ENCODE measurements around the gene ZNF784.

Gene ZNF784

DNA sequence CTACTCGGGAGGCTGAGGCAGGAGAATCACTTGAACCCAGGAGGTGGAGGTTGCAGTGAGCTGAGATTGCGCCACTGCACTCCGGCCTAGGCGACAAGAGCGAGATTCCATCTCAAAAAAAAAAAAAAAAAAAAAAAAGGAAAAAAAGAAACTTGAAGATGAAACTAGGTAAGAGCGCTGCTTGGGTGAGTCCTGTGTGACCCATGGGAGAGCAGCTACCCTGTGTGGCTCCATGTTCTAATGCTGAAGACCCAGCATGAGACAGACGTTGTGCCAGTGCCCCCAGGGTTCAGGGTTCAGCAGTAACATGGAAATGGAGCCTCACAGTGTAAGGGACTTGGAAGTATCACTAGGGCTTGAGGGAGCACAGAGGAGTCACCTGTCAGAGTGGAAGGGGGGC is 5.9 kb downstream of the ZNF784 start:
- no peak for ATAC-seq
- no peak for TF ChIP-seq CREB5 (CRISPR knock-in tag; IDR thresholded peaks at IDR 0.05; ENCODE audit: low read depth)
- TF ChIP-seq ESRRG (CRISPR knock-in tag; IDR thresholded peaks at IDR 0.05): no peak
- no peak for TF ChIP-seq CSDC2 (CRISPR knock-in tag; IDR thresholded peaks at IDR 0.05)
- TF ChIP-seq PPARA (CRISPR knock-in tag; IDR thresholded peaks at IDR 0.05; ENCODE audit: borderline replicate concordance): no peak
- TF ChIP-seq ZFP3 (CRISPR knock-in tag; IDR thresholded peaks at IDR 0.05): no peak

DNA sequence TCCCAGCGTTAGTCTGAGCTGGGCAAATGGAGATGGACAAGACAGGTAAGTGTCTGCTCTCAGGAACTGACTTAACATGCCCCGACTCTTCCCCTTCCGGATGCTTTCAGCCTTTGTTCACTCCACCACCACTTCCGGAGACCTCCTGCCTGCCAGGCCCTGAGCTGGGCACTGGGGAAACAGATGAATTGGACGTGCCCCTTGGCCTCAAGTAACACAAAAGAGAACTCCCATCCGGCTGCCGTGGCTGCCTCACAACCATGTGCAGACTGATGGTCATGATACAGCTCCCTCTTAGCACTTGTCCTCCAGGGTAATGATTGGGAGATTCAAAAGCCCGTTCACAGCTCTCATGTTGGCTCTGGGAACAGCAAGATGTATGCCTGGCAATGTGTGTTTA is 6.9 kb downstream of the ZNF784 start:
- ATAC-seq: no peak
- TF ChIP-seq BACH2 (CRISPR knock-in tag; IDR thresholded peaks at IDR 0.05; ENCODE audit: borderline replicate concordance) (no peak), PPARA (CRISPR knock-in tag; IDR thresholded peaks at IDR 0.05; ENCODE audit: borderline replicate concordance) (no peak), CSDC2 (CRISPR knock-in tag; IDR thresholded peaks at IDR 0.05) (no peak), TOX (CRISPR knock-in tag; IDR thresholded peaks at IDR 0.05; ENCODE audit: borderline replicate concordance) (no peak), ZNF565 (CRISPR knock-in tag; conservative IDR thresholded peaks at IDR 0.05; ENCODE audit: low read depth) (no peak), RARB (CRISPR knock-in tag; IDR thresholded peaks at IDR 0.05) (no peak), OSR1 (CRISPR knock-in tag; IDR thresholded peaks at IDR 0.05) (no peak), ZFP3 (CRISPR knock-in tag; IDR thresholded peaks at IDR 0.05) (no peak), ISL1 (CRISPR knock-in tag; IDR thresholded peaks at IDR 0.05) (no peak), GLIS3 (CRISPR knock-in tag; IDR thresholded peaks at IDR 0.05) (no peak), ZNF8 (CRISPR knock-in tag; IDR thresholded peaks at IDR 0.05) (no peak), ARNTL (CRISPR knock-in tag; IDR thresholded peaks at IDR 0.05; ENCODE audit: borderline replicate concordance, low read depth) (no peak), SNAI2 (CRISPR knock-in tag; IDR thresholded peaks at IDR 0.05) (no peak)
- TF ChIP-seq, protein P1, sequence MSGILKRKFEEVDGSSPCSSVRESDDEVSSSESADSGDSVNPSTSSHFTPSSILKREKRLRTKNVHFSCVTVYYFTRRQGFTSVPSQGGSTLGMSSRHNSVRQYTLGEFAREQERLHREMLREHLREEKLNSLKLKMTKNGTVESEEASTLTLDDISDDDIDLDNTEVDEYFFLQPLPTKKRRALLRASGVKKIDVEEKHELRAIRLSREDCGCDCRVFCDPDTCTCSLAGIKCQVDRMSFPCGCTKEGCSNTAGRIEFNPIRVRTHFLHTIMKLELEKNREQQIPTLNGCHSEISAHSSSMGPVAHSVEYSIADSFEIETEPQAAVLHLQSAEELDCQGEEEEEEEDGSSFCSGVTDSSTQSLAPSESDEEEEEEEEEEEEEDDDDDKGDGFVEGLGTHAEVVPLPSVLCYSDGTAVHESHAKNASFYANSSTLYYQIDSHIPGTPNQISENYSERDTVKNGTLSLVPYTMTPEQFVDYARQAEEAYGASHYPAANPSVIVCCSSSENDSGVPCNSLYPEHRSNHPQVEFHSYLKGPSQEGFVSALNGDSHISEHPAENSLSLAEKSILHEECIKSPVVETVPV (CRISPR knock-in tag; IDR thresholded peaks at IDR 0.05): no peak
- TF ChIP-seq, protein P2, sequence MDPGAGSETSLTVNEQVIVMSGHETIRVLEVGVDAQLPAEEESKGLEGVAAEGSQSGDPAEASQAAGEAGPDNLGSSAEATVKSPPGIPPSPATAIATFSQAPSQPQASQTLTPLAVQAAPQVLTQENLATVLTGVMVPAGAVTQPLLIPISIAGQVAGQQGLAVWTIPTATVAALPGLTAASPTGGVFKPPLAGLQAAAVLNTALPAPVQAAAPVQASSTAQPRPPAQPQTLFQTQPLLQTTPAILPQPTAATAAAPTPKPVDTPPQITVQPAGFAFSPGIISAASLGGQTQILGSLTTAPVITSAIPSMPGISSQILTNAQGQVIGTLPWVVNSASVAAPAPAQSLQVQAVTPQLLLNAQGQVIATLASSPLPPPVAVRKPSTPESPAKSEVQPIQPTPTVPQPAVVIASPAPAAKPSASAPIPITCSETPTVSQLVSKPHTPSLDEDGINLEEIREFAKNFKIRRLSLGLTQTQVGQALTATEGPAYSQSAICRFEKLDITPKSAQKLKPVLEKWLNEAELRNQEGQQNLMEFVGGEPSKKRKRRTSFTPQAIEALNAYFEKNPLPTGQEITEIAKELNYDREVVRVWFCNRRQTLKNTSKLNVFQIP (CRISPR knock-in tag; IDR thresholded peaks at IDR 0.05; ENCODE audit: borderline replicate concordance, low read depth): no peak
- TF ChIP-seq, protein P3, sequence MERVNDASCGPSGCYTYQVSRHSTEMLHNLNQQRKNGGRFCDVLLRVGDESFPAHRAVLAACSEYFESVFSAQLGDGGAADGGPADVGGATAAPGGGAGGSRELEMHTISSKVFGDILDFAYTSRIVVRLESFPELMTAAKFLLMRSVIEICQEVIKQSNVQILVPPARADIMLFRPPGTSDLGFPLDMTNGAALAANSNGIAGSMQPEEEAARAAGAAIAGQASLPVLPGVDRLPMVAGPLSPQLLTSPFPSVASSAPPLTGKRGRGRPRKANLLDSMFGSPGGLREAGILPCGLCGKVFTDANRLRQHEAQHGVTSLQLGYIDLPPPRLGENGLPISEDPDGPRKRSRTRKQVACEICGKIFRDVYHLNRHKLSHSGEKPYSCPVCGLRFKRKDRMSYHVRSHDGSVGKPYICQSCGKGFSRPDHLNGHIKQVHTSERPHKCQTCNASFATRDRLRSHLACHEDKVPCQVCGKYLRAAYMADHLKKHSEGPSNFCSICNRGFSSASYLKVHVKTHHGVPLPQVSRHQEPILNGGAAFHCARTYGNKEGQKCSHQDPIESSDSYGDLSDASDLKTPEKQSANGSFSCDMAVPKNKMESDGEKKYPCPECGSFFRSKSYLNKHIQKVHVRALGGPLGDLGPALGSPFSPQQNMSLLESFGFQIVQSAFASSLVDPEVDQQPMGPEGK (CRISPR knock-in tag; IDR thresholded peaks at IDR 0.05; ENCODE audit: borderline replicate concordance): no peak

DNA sequence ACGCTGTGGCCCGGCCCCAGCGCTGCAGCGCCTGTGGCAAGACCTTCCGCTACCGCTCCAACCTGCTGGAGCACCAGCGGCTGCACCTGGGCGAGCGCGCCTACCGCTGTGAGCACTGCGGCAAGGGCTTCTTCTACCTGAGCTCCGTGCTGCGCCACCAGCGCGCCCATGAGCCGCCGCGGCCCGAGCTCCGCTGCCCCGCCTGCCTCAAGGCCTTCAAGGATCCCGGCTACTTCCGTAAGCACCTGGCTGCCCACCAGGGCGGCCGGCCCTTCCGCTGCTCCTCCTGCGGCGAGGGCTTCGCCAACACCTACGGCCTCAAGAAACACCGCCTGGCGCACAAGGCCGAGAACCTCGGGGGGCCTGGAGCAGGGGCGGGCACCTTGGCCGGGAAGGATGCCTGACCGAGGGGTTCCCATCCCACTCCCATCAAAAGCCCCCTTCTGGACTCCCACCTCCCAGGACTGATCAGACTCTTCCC is 7.9 kb downstream of the ZNF784 start:
- ATAC-seq: no peak
- TF ChIP-seq BACH2 (CRISPR knock-in tag; IDR thresholded peaks at IDR 0.05; ENCODE audit: borderline replicate concordance) (no peak), ISL1 (CRISPR knock-in tag; IDR thresholded peaks at IDR 0.05) (no peak), SNAI2 (CRISPR knock-in tag; IDR thresholded peaks at IDR 0.05) (no peak)

- ATAC-seq: no peak
- TF ChIP-seq ESRRG (CRISPR knock-in tag; IDR thresholded peaks at IDR 0.05) (no peak), ZC3H10 (CRISPR knock-in tag; IDR thresholded peaks at IDR 0.05) (no peak), ZFP3 (CRISPR knock-in tag; IDR thresholded peaks at IDR 0.05) (no peak), ARNTL (CRISPR knock-in tag; IDR thresholded peaks at IDR 0.05; ENCODE audit: borderline replicate concordance, low read depth) (no peak), TSHZ2 (CRISPR knock-in tag; IDR thresholded peaks at IDR 0.05) (no peak), ZNF8 (CRISPR knock-in tag; IDR thresholded peaks at IDR 0.05) (no peak), ZNF70 (CRISPR knock-in tag; IDR thresholded peaks at IDR 0.05) (no peak), ZNF565 (CRISPR knock-in tag; conservative IDR thresholded peaks at IDR 0.05; ENCODE audit: low read depth) (no peak), CSDC2 (CRISPR knock-in tag; IDR thresholded peaks at IDR 0.05) (no peak)
- TF ChIP-seq, protein P1 (CRISPR knock-in tag; IDR thresholded peaks at IDR 0.05): no peak
Measured at GRCh38 chr19:55615543-55616394, 8.6 kb downstream of the ZNF784 start.
